Endothelial cell of umbilical vein (primary cell): ENCODE measurements around the gene ST8SIA2.

Experiments used
- FOS ChIP-seq: IDR thresholded peaks from 2 replicates; pipeline ENCODE4 v1.6.1; 2011; ENCODE audit warnings: mild to moderate bottlenecking, low read length, moderate library complexity, borderline replicate concordance; ENCODE audit not compliant: insufficient read depth
- POLR2AphosphoS5 ChIP-seq: IDR thresholded peaks from 2 replicates; pipeline ENCODE4 v1.6.1; 2012; ENCODE audit warnings: low read depth, mild to moderate bottlenecking, control low read depth, low read length, moderate library complexity; ENCODE audit not compliant: insufficient read depth

- TF ChIP-seq POLR2AphosphoS5 = no peak
- no peak for TF ChIP-seq FOS
These were observed 69.7 kb downstream of the ST8SIA2 start for GRCh38 chr15:92463352-92463751.
